C4-2B (cell line): ENCODE data around the gene ZDHHC14.

Source experiments
- CTCF ChIP-seq: fragments of 450-650 bp; conservative IDR thresholded peaks from 2 replicates; pipeline ENCODE4 v1.5.1; 2017; ENCODE audit warnings: mild to moderate bottlenecking
- ZFX ChIP-seq: fragments of 450-650 bp; IDR thresholded peaks from 2 replicates; pipeline ENCODE4 v1.6.1; 2017

- TF ChIP-seq CTCF (no peak), ZFX (no peak)
These were observed 143.7 kb downstream of the ZDHHC14 start for GRCh38 chr6:157524735-157525134.
